ENCODE data around the gene EHD4.

Gene EHD4

GRCh38 chr15:41887161-41887560 is 85.2 kb downstream of the EHD4 start:
- H3K27ac Mint-ChIP-seq = no peak overlapping the region
- no peaks in the 10 kb centered on the region for H3K36me3 Mint-ChIP-seq
- DNase-seq = no peak
- H3K9me3 Mint-ChIP-seq = no peaks in the 10 kb centered on the region
- H3K4me1 Mint-ChIP-seq = peaks cover 30% of the 10 kb centered on the region
- CTCF ChIA-PET = no interaction called here
- no peak overlapping the region for H3K4me3 Mint-ChIP-seq
- peaks cover 17% of the 10 kb centered on the region for H3K27me3 Mint-ChIP-seq

GRCh38 chr15:41886741-41887140 is 85.6 kb downstream of the EHD4 start:
- H3K36me3 Mint-ChIP-seq = no peaks in the 10 kb centered on the region
- H3K27ac Mint-ChIP-seq = no peak overlapping the region
- H3K27me3 Mint-ChIP-seq = peaks cover 21% of the 10 kb centered on the region
- H3K4me3 Mint-ChIP-seq = no peak overlapping the region
- CTCF ChIA-PET = no interaction called here
- H3K4me1 Mint-ChIP-seq = peaks cover 27% of the 10 kb centered on the region
- H3K9me3 Mint-ChIP-seq = no peaks in the 10 kb centered on the region
- DNase-seq = no peak

- H3K9me3 Mint-ChIP-seq = no peaks in the 10 kb centered on the region
- CTCF ChIA-PET = no interaction called here
- H3K4me1 Mint-ChIP-seq = peaks cover 30% of the 10 kb centered on the region
- no peak overlapping the region for H3K27ac Mint-ChIP-seq
- H3K4me3 Mint-ChIP-seq = no peak overlapping the region
- no peak for DNase-seq
- H3K36me3 Mint-ChIP-seq = no peaks in the 10 kb centered on the region
- H3K27me3 Mint-ChIP-seq = peaks cover 30% of the 10 kb centered on the region
Measured at GRCh38 chr15:41885841-41886240, 86.5 kb downstream of the EHD4 start.

DNA sequence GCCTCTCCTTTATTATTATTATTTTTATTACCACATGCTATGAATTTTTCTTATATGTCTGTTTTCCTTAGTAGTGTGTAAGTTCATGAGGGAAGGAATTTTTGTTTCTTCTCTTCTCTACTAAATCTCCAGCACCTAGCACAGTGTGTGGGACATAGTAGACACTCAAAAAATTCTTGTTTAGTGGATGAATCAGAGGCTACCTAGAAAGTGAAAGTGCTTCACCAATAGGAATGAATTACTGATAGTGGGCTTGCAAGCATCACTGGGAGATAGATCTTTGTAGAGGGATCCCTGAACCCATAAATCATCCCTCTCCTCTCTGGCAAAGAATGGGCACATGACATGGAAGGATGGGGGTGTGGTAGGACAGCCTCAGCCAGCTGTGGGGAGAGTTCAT is 87.0 kb downstream of the EHD4 start:
- H3K9me3 Mint-ChIP-seq = no peaks in the 10 kb centered on the region
- H3K4me3 Mint-ChIP-seq = no peak overlapping the region
- peaks cover 30% of the 10 kb centered on the region for H3K4me1 Mint-ChIP-seq
- CTCF ChIA-PET = no interaction called here
- peaks cover 36% of the 10 kb centered on the region for H3K27me3 Mint-ChIP-seq
- no peaks in the 10 kb centered on the region for H3K36me3 Mint-ChIP-seq
- H3K27ac Mint-ChIP-seq = no peak overlapping the region
- no peak for DNase-seq

- CTCF ChIA-PET = no interaction called here
- Mint-ChIP-seq H3K4me1 (peaks cover 28% of the 10 kb centered on the region), H3K36me3 (no peaks in the 10 kb centered on the region), H3K9me3 (no peaks in the 10 kb centered on the region), H3K4me3 (no peak overlapping the region), H3K27me3 (peaks cover 44% of the 10 kb centered on the region), H3K27ac (no peak overlapping the region)
- DNase-seq = no peak
Measured at GRCh38 chr15:41884458-41884857, 87.9 kb downstream of the EHD4 start.

DNA sequence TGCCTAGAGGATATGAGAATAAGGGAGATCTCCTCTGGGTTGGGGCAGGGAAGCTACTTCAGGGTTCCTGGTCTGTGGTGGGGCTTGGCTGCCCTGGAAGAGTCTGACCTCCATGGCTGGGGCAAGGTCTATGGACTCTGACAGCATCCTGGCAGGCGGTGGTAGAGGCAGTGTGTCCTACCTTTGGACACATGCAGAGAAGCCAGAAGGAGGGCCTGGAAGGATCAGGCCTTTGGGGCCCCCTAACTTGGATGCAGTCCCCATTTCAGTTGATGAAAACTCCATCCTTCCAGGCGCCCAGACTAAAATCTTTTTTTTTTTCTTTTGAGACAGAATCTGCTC is 88.9 kb downstream of the EHD4 start:
- Mint-ChIP-seq H3K9me3 (no peaks in the 10 kb centered on the region), H3K4me1 (peaks cover 18% of the 10 kb centered on the region), H3K27me3 (peaks cover 45% of the 10 kb centered on the region), H3K4me3 (no peak overlapping the region), H3K27ac (no peak overlapping the region), H3K36me3 (no peaks in the 10 kb centered on the region)
- no peak for DNase-seq
- CTCF ChIA-PET = interaction anchor here (1.1 kb wide), 1 partner anchor 21 kb away, joined by 3 read pairs; no protein-coding TSS in a partner anchor

DNA sequence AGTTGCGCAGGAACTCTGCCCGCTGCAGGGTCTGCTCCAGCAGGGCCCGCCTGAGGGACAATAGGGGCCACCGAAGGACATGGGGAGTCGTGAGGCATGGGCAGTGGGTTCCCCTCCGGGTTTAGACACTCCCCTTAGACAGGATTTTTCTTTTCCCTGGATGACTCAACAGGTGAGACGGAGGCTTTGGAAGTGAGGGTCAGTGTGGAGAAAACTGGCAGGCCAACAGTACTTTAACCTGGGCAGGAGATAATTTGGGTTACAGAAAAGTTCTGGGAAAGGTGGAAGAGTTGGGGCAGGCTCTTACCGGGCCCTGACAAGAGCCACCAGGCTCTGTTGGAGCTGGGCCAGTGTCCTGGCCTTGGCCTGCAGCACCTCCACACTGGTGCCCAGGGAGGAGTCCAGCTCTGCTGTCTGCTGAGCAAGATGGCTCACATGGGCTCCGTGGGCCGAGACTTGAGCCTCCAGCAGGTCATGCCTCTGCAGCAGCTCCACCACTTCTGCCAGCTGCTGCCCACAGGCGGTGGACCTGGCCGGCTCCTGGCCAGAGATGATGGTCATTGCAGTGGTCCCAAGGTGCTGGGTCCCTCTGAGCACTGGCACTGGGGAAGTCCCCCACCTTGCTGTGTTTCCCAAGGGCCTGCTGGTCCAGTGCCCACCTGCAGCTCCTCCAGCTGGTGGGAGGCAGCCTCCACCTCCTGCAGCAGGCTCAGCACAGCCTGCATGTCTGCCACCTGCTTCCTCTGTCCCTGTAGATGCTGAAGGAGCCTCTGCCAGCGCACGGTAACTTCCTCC is 89.5 kb downstream of the EHD4 start:
- Mint-ChIP-seq H3K27ac (no peak overlapping the region), H3K27me3 (peaks cover 49% of the 10 kb centered on the region), H3K4me1 (peaks cover 14% of the 10 kb centered on the region), H3K9me3 (no peaks in the 10 kb centered on the region), H3K4me3 (no peak overlapping the region), H3K36me3 (no peaks in the 10 kb centered on the region)
- DNase-seq = no peak
- CTCF ChIA-PET = interaction anchor here (0.7 to 1.1 kb wide), 2 partner anchors 22 to 110 kb away, joined by 3 read pairs; no protein-coding TSS in a partner anchor

GRCh38 chr15:41881920-41882688 is 90.3 kb downstream of the EHD4 start:
- CTCF ChIA-PET = interaction anchor here (0.7 kb wide), 2 partner anchors 23 to 109 kb away, joined by 3 to 4 read pairs; no protein-coding TSS in a partner anchor
- DNase-seq = no peak
- no peaks in the 10 kb centered on the region for H3K9me3 Mint-ChIP-seq
- peaks cover 8% of the 10 kb centered on the region for H3K4me1 Mint-ChIP-seq
- H3K4me3 Mint-ChIP-seq = no peak overlapping the region
- H3K36me3 Mint-ChIP-seq = no peaks in the 10 kb centered on the region
- H3K27me3 Mint-ChIP-seq = peaks cover 49% of the 10 kb centered on the region
- H3K27ac Mint-ChIP-seq = no peak overlapping the region

DNA sequence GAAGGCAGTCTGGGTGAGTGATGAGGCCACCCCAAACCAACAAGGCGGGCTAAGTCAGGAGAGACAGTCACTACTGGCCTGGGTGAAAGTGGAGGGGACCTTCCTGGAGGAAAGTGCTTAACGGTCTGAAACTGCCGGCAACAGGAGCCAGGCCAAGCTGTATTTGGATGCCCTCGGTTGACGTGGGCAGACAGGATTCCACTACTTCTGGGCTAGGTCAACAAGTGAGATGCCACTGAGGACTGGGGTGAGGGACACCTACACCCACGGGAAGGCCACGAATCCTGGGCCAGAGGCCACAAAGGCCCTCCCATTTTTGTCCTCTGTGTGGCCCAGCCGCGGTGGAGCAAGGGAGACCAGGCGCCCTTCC is 90.8 kb downstream of the EHD4 start:
- no peak overlapping the region for H3K4me3 Mint-ChIP-seq
- peaks cover 8% of the 10 kb centered on the region for H3K4me1 Mint-ChIP-seq
- no peak overlapping the region for H3K27ac Mint-ChIP-seq
- DNase-seq = no peak
- no peaks in the 10 kb centered on the region for H3K9me3 Mint-ChIP-seq
- H3K36me3 Mint-ChIP-seq = no peaks in the 10 kb centered on the region
- CTCF ChIA-PET = interaction anchor here (0.7 to 0.9 kb wide), 2 partner anchors 23 to 109 kb away, joined by 4 read pairs; no protein-coding TSS in a partner anchor
- H3K27me3 Mint-ChIP-seq = peaks cover 49% of the 10 kb centered on the region

DNA sequence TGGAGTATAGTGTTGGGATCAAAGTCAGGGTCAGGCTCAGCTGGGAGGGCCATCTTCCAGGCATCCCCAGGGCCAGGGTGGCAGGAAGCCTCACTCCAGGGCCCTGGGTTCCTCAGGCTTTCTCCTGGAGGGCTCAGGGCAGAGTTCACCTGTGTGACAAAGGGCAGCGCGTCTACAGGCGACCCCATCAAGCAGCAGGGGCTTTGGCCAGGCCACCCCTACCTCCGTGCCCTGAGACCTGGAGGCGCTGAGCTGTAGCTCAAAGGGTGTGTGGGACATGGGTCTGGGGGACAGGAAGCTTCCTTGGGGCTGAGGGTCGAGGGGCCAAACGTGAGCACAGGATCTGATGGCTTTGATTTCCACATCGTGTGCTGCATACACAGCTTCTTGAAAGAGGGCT is 91.3 kb downstream of the EHD4 start:
- H3K27ac Mint-ChIP-seq = no peak overlapping the region
- no peak for DNase-seq
- CTCF ChIA-PET = interaction anchor here (0.7 to 0.9 kb wide), 2 partner anchors 24 to 108 kb away, joined by 4 read pairs; no protein-coding TSS in a partner anchor
- no peaks in the 10 kb centered on the region for H3K9me3 Mint-ChIP-seq
- H3K4me3 Mint-ChIP-seq = no peak overlapping the region
- no peaks in the 10 kb centered on the region for H3K36me3 Mint-ChIP-seq
- H3K4me1 Mint-ChIP-seq = peaks cover 8% of the 10 kb centered on the region
- H3K27me3 Mint-ChIP-seq = peaks cover 49% of the 10 kb centered on the region

- peaks cover 6% of the 10 kb centered on the region for H3K4me1 Mint-ChIP-seq
Measured at GRCh38 chr15:41880156-41880877, 92.0 kb downstream of the EHD4 start.

GRCh38 chr15:41879321-41879845 is 93.0 kb downstream of the EHD4 start:
- CTCF ChIA-PET = interaction anchor here (1.1 to 1.2 kb wide), 2 partner anchors 25 to 26 kb away, joined by 3 read pairs; no protein-coding TSS in a partner anchor
- H3K9me3 Mint-ChIP-seq = no peaks in the 10 kb centered on the region
- H3K27me3 Mint-ChIP-seq = peaks cover 54% of the 10 kb centered on the region
- no peaks in the 10 kb centered on the region for H3K36me3 Mint-ChIP-seq
- no peak overlapping the region for H3K4me3 Mint-ChIP-seq
- DNase-seq = no peak
- H3K4me1 Mint-ChIP-seq = peaks cover 5% of the 10 kb centered on the region
- no peak overlapping the region for H3K27ac Mint-ChIP-seq

More at GRCh38 chr15:41880156-41880877, 92.0 kb downstream of the EHD4 start:
- no peaks in the 10 kb centered on the region for H3K36me3 Mint-ChIP-seq
- no peak overlapping the region for H3K4me3 Mint-ChIP-seq
- no peak overlapping the region for H3K27ac Mint-ChIP-seq
- H3K9me3 Mint-ChIP-seq = no peaks in the 10 kb centered on the region
- DNase-seq = no peak
- H3K27me3 Mint-ChIP-seq = peaks cover 54% of the 10 kb centered on the region
- CTCF ChIA-PET = interaction anchor here (0.9 to 1.2 kb wide), 2 partner anchors 24 to 107 kb away, joined by 3 to 4 read pairs; no protein-coding TSS in a partner anchor

GRCh38 chr15:41878355-41878699 is 94.0 kb downstream of the EHD4 start:
- Mint-ChIP-seq H3K36me3 (no peaks in the 10 kb centered on the region), H3K4me1 (peaks cover 5% of the 10 kb centered on the region), H3K9me3 (no peaks in the 10 kb centered on the region), H3K4me3 (no peak overlapping the region), H3K27me3 (peaks cover 62% of the 10 kb centered on the region), H3K27ac (no peak overlapping the region)
- CTCF ChIA-PET = interaction anchor here (1.1 kb wide), 1 partner anchor 25 kb away, joined by 3 read pairs; no protein-coding TSS in a partner anchor
- DNase-seq = no peak
